Stimulated activated CD8-positive, alpha-beta memory T cell treated with anti-CD3 and anti-CD28 coated beads, Interleukin-15, amount 100 ng/mL, for 24 hours (primary cell): Measurements from ENCODE around the gene DMRTC1.
"Not testable (repeated sequence)": the region's sequence is repeated elsewhere in the genome, so short reads cannot be mapped to it uniquely, and the experiment has no call there.

ENCODE experiments used
- DNase-seq: peaks from one replicate; pipeline ENCODE4 v3.0.0-alpha.2; 2020; ENCODE audit warnings: low read depth

Gene DMRTC1

GRCh38 chrX:72943819-72944169 lies at the start of gene DMRTC1:
DMRTC1 (minus strand) TSS chrX:72943837; CDS start chrX:72875694, 68,143 bp downstream.
- not testable (repeated sequence) for DNase-seq

- DNase-seq = not testable (repeated sequence)
Observed at GRCh38 chrX:72980894-72981469, 37.3 kb upstream of the DMRTC1 start.

GRCh38 chrX:72974885-72975284 lies 31.2 kb upstream of the DMRTC1 start:
- DNase-seq = not testable (repeated sequence)

- DNase-seq = not testable (repeated sequence)
Observed at GRCh38 chrX:72971859-72972258, 28.2 kb upstream of the DMRTC1 start.

- not testable (repeated sequence) for DNase-seq
Observed at GRCh38 chrX:72959971-72960370, 16.3 kb upstream of the DMRTC1 start.

- not testable (repeated sequence) for DNase-seq
Observed at GRCh38 chrX:72943035-72943818, 410 bp downstream of the DMRTC1 start.

GRCh38 chrX:72942272-72942671 lies 1.4 kb downstream of the DMRTC1 start:
- not testable (repeated sequence) for DNase-seq

- DNase-seq = not testable (repeated sequence)
Observed at GRCh38 chrX:72937906-72938305, 5.7 kb downstream of the DMRTC1 start, which contains the start of gene FAM236A. FAM236A (plus strand) TSS chrX:72938206; CDS start chrX:72938263, 57 bp downstream.

- not testable (repeated sequence) for DNase-seq
Observed at GRCh38 chrX:72936882-72937455, 6.7 kb downstream of the DMRTC1 start.

GRCh38 chrX:72936455-72936854 lies 7.2 kb downstream of the DMRTC1 start:
- not testable (repeated sequence) for DNase-seq

- not testable (repeated sequence) for DNase-seq
Observed at GRCh38 chrX:72932283-72932682, 11.4 kb downstream of the DMRTC1 start.

- not testable (repeated sequence) for DNase-seq
Observed at GRCh38 chrX:72916096-72916495, 27.5 kb downstream of the DMRTC1 start.

- DNase-seq = not testable (repeated sequence)
Observed at GRCh38 chrX:72912315-72912714, 31.3 kb downstream of the DMRTC1 start, which contains the start of gene FAM236C. FAM236C (plus strand) TSS chrX:72912615; CDS start chrX:72912715, 100 bp downstream.

GRCh38 chrX:72889740-72890139 lies 53.9 kb downstream of the DMRTC1 start:
- DNase-seq = not testable (repeated sequence)

- DNase-seq = not testable (repeated sequence)
Observed at GRCh38 chrX:72882898-72883297, 60.7 kb downstream of the DMRTC1 start.

GRCh38 chrX:72837532-72837931 lies 106.1 kb downstream of the DMRTC1 start:
- DNase-seq = not testable (repeated sequence)

GRCh38 chrX:72830701-72831100 lies 112.9 kb downstream of the DMRTC1 start:
- not testable (repeated sequence) for DNase-seq
